Tibial nerve (tissue), 4 donors: ENCODE data around the gene ARMC12. TPM values are rescaled to one million over a fixed set of nuclear protein-coding genes. Genes with fewer than 3 reads are reported as not detected.

Experiments used
- DNase-seq, 2 donors: peaks; one replicate each; pipeline ENCODE4 v3.0.0-alpha.2; 2019; ENCODE audit warnings: low spot score in 2 of 2
- H3K27ac ChIP-seq, 4 donors: fragments of 200-600 bp; sonication (generic) in 3 of 4; one replicate each; pipeline ENCODE4 v1.5.1; 2017 to 2019; ENCODE audit warnings: mild to moderate bottlenecking in 1 of 4
- H3K27me3 ChIP-seq, 2 donors: fragments of 200-600 bp; sonication (generic) in 1 of 2; one replicate each; pipeline versions ENCODE4 v1.5.1 to v1.6.0; 2017 to 2019
- H3K36me3 ChIP-seq, 3 donors: fragments of 200-600 bp; sonication (generic); one replicate each; pipeline ENCODE4 v1.5.1; 2018 to 2019
- H3K4me1 ChIP-seq, 4 donors: fragments of 200-600 bp; sonication (generic) in 3 of 4; one replicate each; pipeline ENCODE4 v1.5.1; 2017 to 2019
- H3K4me3 ChIP-seq, 4 donors: fragments of 200-600 bp; sonication (generic) in 3 of 4; one replicate each; pipeline ENCODE4 v1.5.1; 2017 to 2019; ENCODE audit warnings: mild to moderate bottlenecking in 1 of 4, moderate library complexity in 1 of 4
- H3K9me3 ChIP-seq, 4 donors: fragments of 200-600 bp; sonication (generic) in 3 of 4; one replicate each; pipeline ENCODE4 v1.5.1; 2017 to 2019
- EP300 ChIP-seq, 2 donors: sonication (generic); formaldehyde crosslinking; IDR thresholded peaks; one replicate each; pipeline ENCODE4 v1.6.1; 2017; ENCODE audit warnings: antibody characterized with exemption in 2 of 2, mild to moderate bottlenecking in 1 of 2
- POLR2A ChIP-seq, 2 donors: fragments of 450-650 bp; IDR thresholded peaks; one replicate each; pipeline ENCODE4 v1.6.1; 2017; ENCODE audit warnings: antibody characterized with exemption in 2 of 2, mild to moderate bottlenecking in 2 of 2, moderate library complexity in 2 of 2
- WGBS, 2 donors: methylation state at CpG; one replicate each; pipeline ENCODE4 v1.1.5; 2018; 5-methylcytosine and 5-hydroxymethylcytosine counted together
- total RNA-seq, 4 donors: library from RNA; depleted of rRNA; stranded (reverse); fragments of >200 nt; gene quantifications; one replicate each; pipeline ENCODE4 v1.1.0, GENCODE V29; 2016
- TF ChIP-seq, protein P1 (sequence below), 5 experiments: fragments of 200-600 bp in 3 of 5; fragments of 450-650 bp in 2 of 5; sonication (generic) in 3 of 5; IDR thresholded peaks; one replicate each; pipeline ENCODE4 v1.5.1; 2016 to 2019; ENCODE audit warnings: antibody characterized with exemption in 5 of 5, mild to moderate bottlenecking in 3 of 5, moderate library complexity in 2 of 5

ARMC12 gene
- total RNA-seq, 4 donors from 2014 or later, result 2.2 to 2.9 TPM; not detected in 2

DNA sequence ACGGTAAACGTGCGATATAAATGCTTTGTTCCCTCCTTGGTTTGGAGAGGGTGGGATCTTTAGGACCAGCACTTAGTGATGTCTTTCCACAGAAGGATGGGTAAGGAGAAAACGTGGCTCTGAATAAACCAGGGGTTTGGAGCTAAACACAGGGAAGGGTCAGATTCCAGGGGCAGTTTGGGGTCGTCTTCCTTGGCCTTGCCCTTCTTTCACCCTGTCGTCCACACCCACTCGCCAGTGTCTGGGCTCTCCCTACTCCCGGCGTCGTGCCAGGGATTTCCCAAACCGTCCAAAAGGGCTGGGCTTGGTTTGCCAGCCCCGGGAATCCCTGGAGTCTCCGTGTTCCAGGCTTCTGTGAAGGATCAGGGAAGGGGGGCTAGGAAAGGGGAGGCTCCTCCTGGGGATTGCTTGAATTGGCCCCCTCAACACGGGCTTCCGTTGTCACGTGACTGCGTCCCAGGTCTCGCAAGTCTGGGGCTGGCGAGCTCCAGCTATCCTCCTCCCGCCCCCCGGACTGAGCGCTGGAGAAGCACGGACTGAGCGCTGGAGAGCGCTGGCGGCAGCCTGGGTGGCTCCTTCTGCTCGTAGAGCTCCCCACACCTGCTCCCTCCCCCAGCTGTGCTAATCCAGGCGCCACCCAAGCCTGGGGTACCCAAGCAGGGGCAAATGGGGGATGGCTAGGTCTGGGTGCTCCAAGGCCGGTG is 9.4 kb upstream of the ARMC12 start:
- Histone ChIP-seq H3K27me3 (no peaks in the 10 kb centered on the region), H3K36me3 (no peaks in the 10 kb centered on the region), H3K4me1 (peaks cover 12 to 89% (median 78%) of the 10 kb centered on the region in 4 donors), H3K27ac (peak overlapping the region; percentile 98 to 100 (median 100)), H3K9me3 (no peaks in the 10 kb centered on the region), H3K4me3 (peak overlapping the region; percentile 31 to 59 (median 46))
- WGBS, 2 donors, result 8 to 10% methylated on average over 22 to 27 of the region's 29 CpGs
- peak; percentile 88 to 89 for DNase-seq
- TF ChIP-seq, protein P1, sequence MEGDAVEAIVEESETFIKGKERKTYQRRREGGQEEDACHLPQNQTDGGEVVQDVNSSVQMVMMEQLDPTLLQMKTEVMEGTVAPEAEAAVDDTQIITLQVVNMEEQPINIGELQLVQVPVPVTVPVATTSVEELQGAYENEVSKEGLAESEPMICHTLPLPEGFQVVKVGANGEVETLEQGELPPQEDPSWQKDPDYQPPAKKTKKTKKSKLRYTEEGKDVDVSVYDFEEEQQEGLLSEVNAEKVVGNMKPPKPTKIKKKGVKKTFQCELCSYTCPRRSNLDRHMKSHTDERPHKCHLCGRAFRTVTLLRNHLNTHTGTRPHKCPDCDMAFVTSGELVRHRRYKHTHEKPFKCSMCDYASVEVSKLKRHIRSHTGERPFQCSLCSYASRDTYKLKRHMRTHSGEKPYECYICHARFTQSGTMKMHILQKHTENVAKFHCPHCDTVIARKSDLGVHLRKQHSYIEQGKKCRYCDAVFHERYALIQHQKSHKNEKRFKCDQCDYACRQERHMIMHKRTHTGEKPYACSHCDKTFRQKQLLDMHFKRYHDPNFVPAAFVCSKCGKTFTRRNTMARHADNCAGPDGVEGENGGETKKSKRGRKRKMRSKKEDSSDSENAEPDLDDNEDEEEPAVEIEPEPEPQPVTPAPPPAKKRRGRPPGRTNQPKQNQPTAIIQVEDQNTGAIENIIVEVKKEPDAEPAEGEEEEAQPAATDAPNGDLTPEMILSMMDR (IDR thresholded peaks at IDR 0.05), result peak in 1 of 5 experiments; percentile 23
- TF ChIP-seq POLR2A (IDR thresholded peaks at IDR 0.05), result peak; percentile 54 to 62
- peak in 1 of 2 donors; percentile 36 for TF ChIP-seq EP300 (IDR thresholded peaks at IDR 0.05)

- WGBS, 2 donors, result 2 to 26% methylated on average over 3 to 45 of the region's 57 CpGs
- TF ChIP-seq POLR2A (IDR thresholded peaks at IDR 0.05) (peak; percentile 52 to 71), EP300 (IDR thresholded peaks at IDR 0.05) (peak; percentile 96 to 99)
- TF ChIP-seq, protein P1 (IDR thresholded peaks at IDR 0.05), result peak in 2 of 5 experiments; percentile 46 to 58
- peak overlapping the region; percentile 98 to 100 (median 100) for H3K27ac ChIP-seq
- H3K27me3 ChIP-seq, result no peaks in the 10 kb centered on the region
- no peaks in the 10 kb centered on the region for H3K9me3 ChIP-seq
- H3K36me3 ChIP-seq, result no peaks in the 10 kb centered on the region
- H3K4me3 ChIP-seq, result peak overlapping the region; percentile 31 to 59 (median 46)
- peaks cover 17 to 89% (median 79%) of the 10 kb centered on the region in 4 donors for H3K4me1 ChIP-seq
- peak; percentile 89 to 91 for DNase-seq
Observed at GRCh38 chr6:35727935-35728682, 8.7 kb upstream of the ARMC12 start.

DNA sequence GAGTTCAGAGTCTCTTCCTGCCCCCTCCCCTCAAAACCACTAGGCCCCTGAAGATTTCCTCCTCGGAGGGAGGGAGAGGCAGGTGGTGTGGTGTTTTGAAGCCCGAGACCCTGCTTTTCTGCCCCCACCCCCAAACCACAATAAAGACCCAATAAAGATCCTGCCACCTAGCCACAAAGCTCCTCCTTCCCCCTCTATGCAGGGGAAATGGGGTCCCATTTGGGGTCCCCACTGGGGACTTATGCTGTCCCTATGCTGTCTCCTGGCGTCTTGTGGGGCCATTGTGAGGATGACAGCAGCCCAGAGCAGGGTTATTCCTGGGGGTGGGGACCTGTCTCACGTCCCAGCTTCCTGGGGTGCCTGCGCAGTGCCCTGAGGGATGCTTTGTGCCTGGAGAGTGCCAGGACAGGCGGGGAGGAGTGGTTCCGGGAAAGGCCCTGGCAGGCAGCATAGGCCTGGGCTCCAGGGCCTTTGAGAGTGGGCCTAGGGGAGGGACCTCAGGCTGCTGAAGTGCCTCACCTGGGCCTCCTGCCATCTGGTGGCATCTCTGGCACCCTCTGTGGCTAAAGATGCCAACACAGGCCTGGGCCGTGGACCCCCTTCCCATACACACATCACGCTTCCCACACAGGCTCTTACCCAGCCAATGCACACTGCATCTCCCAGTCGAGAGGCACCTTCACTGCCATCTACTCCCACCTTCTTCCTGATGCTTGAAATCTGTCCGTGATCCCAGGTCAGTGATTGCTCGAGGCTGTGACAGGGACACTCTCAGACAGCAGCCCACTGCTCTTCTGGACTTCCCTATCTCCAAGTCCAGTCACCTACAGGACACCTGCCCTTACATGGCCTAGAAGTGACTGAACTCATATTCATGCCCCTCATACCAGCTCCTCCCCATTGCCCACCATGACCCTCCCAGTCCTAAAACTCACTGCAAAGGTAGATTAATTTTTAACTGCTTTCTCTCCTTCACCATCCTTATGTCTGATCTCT is 7.9 kb upstream of the ARMC12 start:
- Histone ChIP-seq H3K4me1 (peaks cover 17 to 89% (median 79%) of the 10 kb centered on the region in 4 donors), H3K4me3 (peak overlapping the region in 2 of 4 donors; percentile 23 to 56), H3K9me3 (no peaks in the 10 kb centered on the region), H3K36me3 (no peaks in the 10 kb centered on the region), H3K27me3 (no peaks in the 10 kb centered on the region), H3K27ac (peak overlapping the region; percentile 98 to 100 (median 100))
- TF ChIP-seq EP300 (IDR thresholded peaks at IDR 0.05), result peak in 1 of 2 donors; percentile 31
- TF ChIP-seq, protein P1 (IDR thresholded peaks at IDR 0.05), result no peak
- WGBS, 2 donors, result 68 to 78% methylated on average over 8 to 12 of the region's 12 CpGs
- DNase-seq, result no peak

- TF ChIP-seq POLR2A (IDR thresholded peaks at IDR 0.05), result no peak
- H3K36me3 ChIP-seq, result no peaks in the 10 kb centered on the region
- peaks cover 17 to 86% (median 73%) of the 10 kb centered on the region in 4 donors for H3K4me1 ChIP-seq
- H3K9me3 ChIP-seq, result no peaks in the 10 kb centered on the region
- no peak overlapping the region for H3K4me3 ChIP-seq
- no peaks in the 10 kb centered on the region for H3K27me3 ChIP-seq
- peak overlapping the region; percentile 98 to 100 (median 100) for H3K27ac ChIP-seq
- WGBS, 2 donors, result 48 to 64% methylated on average over 2 of the region's 2 CpGs
- DNase-seq, result no peak
Observed at GRCh38 chr6:35729722-35730121, 7.1 kb upstream of the ARMC12 start.
